Stimulated activated effector memory CD8-positive, alpha-beta T cell treated with anti-CD3 and anti-CD28 coated beads, Interleukin-12 subunit alpha, Interleukin-12 subunit beta, amount 100 ng/mL, for 72 hours (primary cell): ENCODE data around the gene EIF4H.
"Not testable (repeated sequence)": the region's sequence is repeated elsewhere in the genome, so short reads cannot be mapped to it uniquely, and the experiment has no call there.

Source experiments
- ATAC-seq: fragments of 150-1000 bp; cut with Tn5 transposase; 2 replicates; pipeline ENCODE4 v1.10.0; 2021
- DNase-seq, 2 donors: peaks; one replicate each; pipeline ENCODE4 v3.0.0; 2021 to 2022; ENCODE audit warnings: low spot score in 2 of 2
- H3K27ac Mint-ChIP-seq: one replicate; pipeline ENCODE4 v1.8.0; 2022; ENCODE audit warnings: mild to moderate bottlenecking, mixed read lengths
- H3K36me3 Mint-ChIP-seq: one replicate; pipeline ENCODE4 v1.8.0; 2022; ENCODE audit warnings: mild to moderate bottlenecking, mixed read lengths
- H3K4me1 Mint-ChIP-seq: one replicate; pipeline ENCODE4 v1.8.0; 2022; ENCODE audit warnings: mixed read lengths
- H3K4me3 Mint-ChIP-seq: one replicate; pipeline ENCODE4 v1.8.0; 2022; ENCODE audit warnings: mild to moderate bottlenecking, mixed read lengths
- H3K9me3 Mint-ChIP-seq: one replicate; pipeline ENCODE4 v1.8.0; 2022; ENCODE audit warnings: mixed read lengths

EIF4H gene

DNA sequence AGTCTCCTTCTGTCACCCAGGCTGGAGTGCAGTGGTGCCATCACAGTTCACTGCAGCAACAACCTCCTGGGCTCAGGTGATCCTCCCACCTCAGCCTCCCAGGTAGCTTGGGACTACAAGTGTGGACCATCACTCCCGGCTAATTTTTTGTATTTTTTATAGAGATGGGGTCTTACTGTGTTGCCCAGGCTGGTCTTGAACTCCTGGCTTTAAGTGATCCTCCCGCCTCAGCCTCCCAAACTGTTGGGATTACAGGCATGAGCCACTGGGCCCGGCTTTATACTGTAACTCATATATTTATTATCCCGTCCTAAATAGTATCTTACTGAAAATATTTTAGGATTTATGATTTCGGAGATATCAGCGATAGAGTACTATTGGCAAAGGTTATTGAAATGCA lies 10.9 kb downstream of the EIF4H start:
- Mint-ChIP-seq H3K9me3 (no peaks in the 10 kb centered on the region), H3K36me3 (peaks cover 94% of the 10 kb centered on the region), H3K27ac (peak overlapping the region; percentile 8), H3K4me3 (no peak overlapping the region), H3K4me1 (peaks cover 68% of the 10 kb centered on the region)
- DNase-seq (no peak), ATAC-seq (no peak)

DNA sequence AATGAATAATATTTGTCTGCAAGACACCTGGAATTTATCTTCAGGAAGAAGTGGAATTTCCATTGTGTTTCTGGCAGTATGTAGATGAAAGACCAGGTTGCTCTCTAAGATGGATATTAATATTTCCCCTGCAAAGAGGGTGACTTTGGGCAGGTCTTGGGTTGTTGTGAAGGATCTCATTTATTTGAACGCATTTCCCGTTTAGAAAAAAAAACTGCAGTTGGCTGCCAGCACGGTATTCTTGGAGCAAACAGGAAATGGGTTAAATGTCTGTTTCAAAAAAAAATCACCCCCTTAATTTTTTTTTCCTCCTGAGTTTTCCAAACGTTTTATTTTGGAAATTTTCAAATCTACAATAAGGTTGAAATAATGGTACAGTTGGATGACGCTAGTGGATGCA lies 11.5 kb downstream of the EIF4H start:
- ATAC-seq (no peak), DNase-seq (no peak)
- Mint-ChIP-seq H3K4me3 (no peak overlapping the region), H3K9me3 (no peaks in the 10 kb centered on the region), H3K27ac (peak overlapping the region; percentile 54), H3K4me1 (peaks cover 63% of the 10 kb centered on the region), H3K36me3 (peaks cover 94% of the 10 kb centered on the region)

DNA sequence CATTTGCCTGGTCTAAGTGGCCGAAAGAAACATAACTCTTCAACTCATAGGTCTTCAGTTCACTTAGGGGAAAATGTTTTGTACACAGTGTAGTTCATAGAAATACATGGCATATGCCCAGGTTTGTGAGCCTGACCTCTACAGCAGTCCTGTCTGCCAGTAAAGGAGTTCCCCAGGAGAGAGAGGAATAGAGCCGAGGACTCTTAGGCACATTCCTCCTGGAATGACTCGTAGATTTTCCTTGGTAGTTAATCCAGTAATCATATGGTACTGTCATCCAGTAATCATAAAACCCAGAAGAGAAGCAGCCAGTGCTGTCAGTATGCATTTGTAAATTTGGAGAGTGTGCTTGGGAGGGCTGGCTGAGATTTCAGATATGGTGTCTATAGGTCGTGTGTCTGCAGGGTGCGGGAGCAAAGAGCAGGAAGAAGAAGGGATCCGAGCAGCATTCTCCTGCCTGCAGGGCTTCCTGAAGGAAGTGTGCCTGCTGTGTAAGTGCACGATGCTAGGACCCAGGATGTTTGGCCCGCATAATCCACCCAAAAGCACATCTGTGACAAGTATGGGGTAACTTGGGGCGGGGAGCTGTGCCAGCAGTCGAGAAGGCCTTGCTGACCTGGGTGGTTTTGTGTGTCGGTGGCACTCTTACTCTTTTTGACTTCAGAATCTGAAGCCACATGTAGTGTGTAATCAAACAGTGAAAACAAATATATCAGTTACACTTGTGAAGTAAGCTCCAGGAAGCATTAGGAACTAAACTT lies 13.9 kb downstream of the EIF4H start:
- peaks cover 38% of the 10 kb centered on the region for H3K4me1 Mint-ChIP-seq
- H3K27ac Mint-ChIP-seq, result peak overlapping the region; percentile 54
- DNase-seq (no peak), ATAC-seq (no peak)
- peaks cover 95% of the 10 kb centered on the region for H3K36me3 Mint-ChIP-seq
- no peaks in the 10 kb centered on the region for H3K9me3 Mint-ChIP-seq
- no peak overlapping the region for H3K4me3 Mint-ChIP-seq

DNA sequence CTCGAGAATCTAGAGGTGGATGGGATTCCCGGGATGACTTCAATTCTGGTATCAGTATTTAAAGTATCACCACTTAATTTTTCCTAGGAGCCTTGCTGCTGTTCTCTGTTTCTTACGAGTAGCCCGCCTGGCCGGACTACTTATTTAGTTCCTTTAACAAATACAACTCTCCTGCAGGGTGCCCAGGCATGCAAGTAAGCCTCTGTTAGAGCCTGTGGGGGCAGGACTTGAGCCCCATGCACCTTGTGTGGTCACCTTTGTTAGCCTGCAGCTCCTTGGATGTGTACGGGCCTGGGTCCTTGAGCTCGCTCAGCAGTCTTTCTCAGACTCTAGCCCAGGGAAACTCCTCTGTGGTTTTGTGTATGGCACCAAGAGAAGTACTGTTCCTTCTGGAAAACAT lies 16.1 kb downstream of the EIF4H start:
- Mint-ChIP-seq H3K4me1 (peaks cover 22% of the 10 kb centered on the region), H3K4me3 (no peak overlapping the region), H3K27ac (peak overlapping the region; percentile 45), H3K36me3 (peaks cover 100% of the 10 kb centered on the region), H3K9me3 (no peaks in the 10 kb centered on the region)
- DNase-seq, result no peak
- ATAC-seq, result no peak

DNA sequence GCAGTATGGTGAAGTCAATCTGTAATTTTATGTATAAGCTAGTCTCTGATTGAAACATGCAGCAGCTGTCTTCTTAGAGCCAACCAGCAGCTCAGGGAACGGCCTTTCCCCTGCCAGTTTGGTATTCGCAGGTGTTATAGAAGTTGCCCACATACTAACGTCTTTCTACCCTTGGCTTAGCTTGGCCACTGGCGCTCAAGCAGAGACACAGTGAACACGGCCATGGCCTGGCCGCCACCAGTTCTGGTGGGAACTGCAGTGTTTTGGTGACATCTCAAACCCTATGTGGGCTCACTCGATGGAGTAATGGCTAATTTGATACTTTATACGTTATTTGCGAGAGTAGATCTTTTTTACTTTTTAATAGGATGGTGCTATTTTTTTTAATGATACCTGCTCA lies 17.1 kb downstream of the EIF4H start:
- no peak for DNase-seq
- H3K4me3 Mint-ChIP-seq, result no peak overlapping the region
- peaks cover 100% of the 10 kb centered on the region for H3K36me3 Mint-ChIP-seq
- H3K27ac Mint-ChIP-seq, result no peak overlapping the region
- peaks cover 20% of the 10 kb centered on the region for H3K4me1 Mint-ChIP-seq
- ATAC-seq, result no peak
- no peaks in the 10 kb centered on the region for H3K9me3 Mint-ChIP-seq

GRCh38 chr7:74193054-74193453 lies 18.9 kb downstream of the EIF4H start:
- Mint-ChIP-seq H3K4me1 (peaks cover 12% of the 10 kb centered on the region), H3K9me3 (no peaks in the 10 kb centered on the region), H3K27ac (no peak overlapping the region), H3K4me3 (no peak overlapping the region), H3K36me3 (peaks cover 98% of the 10 kb centered on the region)
- DNase-seq, result no peak
- no peak for ATAC-seq

- DNase-seq (no peak), ATAC-seq (no peak)
- Mint-ChIP-seq H3K9me3 (no peaks in the 10 kb centered on the region), H3K4me1 (peaks cover 5% of the 10 kb centered on the region), H3K4me3 (no peak overlapping the region), H3K27ac (peak overlapping the region; percentile 37), H3K36me3 (peaks cover 98% of the 10 kb centered on the region)
Observed at GRCh38 chr7:74193913-74194312, 19.8 kb downstream of the EIF4H start.

DNA sequence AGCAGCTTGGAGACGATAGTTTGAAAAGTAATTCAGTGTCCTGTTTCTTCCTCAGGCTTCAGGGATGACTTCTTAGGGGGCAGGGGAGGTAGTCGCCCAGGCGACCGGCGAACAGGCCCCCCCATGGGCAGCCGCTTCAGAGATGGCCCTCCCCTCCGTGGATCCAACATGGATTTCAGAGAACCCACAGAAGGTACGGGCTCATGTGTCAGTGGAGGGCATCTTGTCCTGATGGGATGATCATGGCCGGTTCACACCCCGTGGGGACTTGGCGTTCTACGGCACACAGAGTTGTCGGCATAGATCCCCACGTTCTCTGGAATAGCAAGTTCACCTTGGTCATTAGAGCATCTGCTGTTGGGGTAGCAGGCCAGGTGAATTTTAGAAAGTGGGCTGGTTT lies 20.5 kb downstream of the EIF4H start:
- ATAC-seq (no peak), DNase-seq (no peak)
- peaks cover 5% of the 10 kb centered on the region for H3K4me1 Mint-ChIP-seq
- H3K36me3 Mint-ChIP-seq, result peaks cover 98% of the 10 kb centered on the region
- H3K4me3 Mint-ChIP-seq, result no peak overlapping the region
- H3K27ac Mint-ChIP-seq, result peak overlapping the region; percentile 37
- no peaks in the 10 kb centered on the region for H3K9me3 Mint-ChIP-seq

DNA sequence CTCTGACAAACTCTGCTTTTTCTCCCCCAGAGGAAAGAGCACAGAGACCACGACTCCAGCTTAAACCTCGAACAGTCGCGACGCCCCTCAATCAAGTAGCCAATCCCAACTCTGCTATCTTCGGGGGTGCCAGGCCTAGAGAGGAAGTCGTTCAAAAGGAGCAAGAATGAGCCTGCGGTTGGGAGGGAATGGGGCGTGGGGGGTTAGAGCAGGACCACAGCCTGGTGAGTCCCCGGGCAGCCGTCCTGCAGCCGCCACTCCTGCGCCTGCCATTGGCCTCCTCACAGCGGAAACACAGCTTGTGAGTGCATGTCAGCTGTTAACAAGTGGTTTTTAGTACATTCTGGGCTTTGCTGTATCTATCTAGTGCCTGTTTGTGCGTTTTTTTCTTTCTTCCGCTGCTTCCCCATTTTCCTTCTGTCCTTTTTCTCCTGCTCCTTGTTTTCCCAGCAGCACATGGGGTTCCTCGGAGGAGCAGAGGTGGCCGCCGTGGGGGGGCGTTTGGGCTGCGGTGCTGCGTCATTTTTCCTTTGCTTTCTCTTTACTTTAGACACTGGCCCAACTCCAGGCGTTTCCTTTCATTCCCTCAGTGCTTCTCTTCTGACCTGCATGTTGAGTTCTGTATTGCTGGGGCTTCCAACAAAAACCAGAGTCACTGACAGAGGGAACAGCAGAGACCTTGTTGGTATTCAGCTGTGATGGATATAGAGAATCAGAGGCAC lies 21.1 kb downstream of the EIF4H start:
- Mint-ChIP-seq H3K27ac (peak overlapping the region; percentile 56), H3K36me3 (peaks cover 96% of the 10 kb centered on the region)
- H3K4me1 Mint-ChIP-seq, DNase-seq, H3K4me3 Mint-ChIP-seq, H3K9me3 Mint-ChIP-seq: not testable (repeated sequence)
- peak; percentile 49 for ATAC-seq

DNA sequence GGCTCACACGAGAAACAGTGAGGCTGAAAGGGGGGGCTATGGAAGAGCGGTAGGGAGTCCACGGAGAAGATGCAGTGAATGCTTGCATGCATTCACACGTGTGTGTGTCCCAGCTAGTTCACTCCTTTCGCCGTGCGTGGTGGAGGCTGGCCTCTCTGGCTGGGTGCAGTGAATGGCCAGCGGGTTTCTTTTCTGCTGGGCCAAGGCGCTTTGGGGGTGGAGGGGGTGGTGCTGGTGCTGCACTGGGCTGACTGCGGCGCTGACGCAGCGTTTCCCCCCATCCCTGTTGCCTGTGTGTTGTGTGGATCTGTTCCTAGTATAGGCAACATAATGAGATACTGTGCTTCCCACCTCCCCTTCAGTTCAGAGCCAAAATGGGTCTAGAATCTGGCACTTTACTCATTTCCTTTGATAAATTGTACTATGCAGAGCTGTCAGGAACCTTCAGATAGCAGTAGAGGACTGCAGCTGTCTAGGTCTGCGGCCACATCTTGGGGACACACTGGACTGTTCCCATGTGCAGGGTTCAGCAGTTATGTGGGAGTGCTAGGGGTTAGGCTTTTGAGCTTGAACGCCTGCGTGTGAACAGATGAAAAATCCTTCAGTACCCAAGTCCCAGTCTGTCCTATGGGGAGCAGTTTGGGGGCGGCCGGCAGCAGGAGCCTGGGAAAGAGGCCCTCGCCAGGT lies 22.0 kb downstream of the EIF4H start:
- not testable (repeated sequence) for H3K4me3 Mint-ChIP-seq, H3K4me1 Mint-ChIP-seq, DNase-seq, ATAC-seq, H3K9me3 Mint-ChIP-seq
- peak overlapping the region; percentile 56 for H3K27ac Mint-ChIP-seq
- H3K36me3 Mint-ChIP-seq, result peaks cover 88% of the 10 kb centered on the region

DNA sequence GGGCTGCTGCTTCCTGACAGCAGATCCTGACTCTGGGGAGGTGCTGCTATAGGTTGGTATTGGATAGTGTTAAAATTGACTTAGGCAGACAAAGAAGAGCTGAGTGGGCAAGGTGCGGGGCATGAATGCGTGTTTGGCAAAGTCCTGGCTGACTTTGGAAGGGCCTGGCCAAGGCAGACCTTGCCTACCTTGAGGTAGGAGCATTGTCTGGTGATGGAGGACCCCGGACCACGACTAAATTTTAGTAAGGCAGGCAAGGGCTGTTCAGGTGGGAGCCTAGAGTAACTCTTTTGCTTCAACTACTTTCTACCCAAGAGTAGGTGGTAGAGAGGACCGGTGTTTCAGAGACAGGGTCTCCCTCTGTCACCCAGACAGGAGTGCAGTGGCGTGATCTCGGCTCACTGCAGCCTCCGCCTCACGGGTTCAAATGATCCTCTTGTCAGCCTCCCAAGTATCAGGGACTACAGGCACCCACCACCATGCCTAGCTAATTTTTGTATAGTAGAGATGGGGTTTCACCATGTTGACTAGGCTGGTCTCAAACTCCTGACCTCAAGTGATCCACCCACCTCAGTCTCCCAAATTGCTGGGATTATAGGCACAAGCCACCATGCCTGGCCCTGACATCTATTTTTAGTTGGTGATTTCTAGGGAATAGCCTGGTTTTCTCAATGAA lies 23.4 kb downstream of the EIF4H start:
- no peaks in the 10 kb centered on the region for H3K9me3 Mint-ChIP-seq
- H3K27ac Mint-ChIP-seq, result peak overlapping the region; percentile 66
- DNase-seq (no peak), ATAC-seq (no peak)
- no peak overlapping the region for H3K4me3 Mint-ChIP-seq
- peaks cover 79% of the 10 kb centered on the region for H3K36me3 Mint-ChIP-seq
- H3K4me1 Mint-ChIP-seq, result peaks cover 5% of the 10 kb centered on the region

DNA sequence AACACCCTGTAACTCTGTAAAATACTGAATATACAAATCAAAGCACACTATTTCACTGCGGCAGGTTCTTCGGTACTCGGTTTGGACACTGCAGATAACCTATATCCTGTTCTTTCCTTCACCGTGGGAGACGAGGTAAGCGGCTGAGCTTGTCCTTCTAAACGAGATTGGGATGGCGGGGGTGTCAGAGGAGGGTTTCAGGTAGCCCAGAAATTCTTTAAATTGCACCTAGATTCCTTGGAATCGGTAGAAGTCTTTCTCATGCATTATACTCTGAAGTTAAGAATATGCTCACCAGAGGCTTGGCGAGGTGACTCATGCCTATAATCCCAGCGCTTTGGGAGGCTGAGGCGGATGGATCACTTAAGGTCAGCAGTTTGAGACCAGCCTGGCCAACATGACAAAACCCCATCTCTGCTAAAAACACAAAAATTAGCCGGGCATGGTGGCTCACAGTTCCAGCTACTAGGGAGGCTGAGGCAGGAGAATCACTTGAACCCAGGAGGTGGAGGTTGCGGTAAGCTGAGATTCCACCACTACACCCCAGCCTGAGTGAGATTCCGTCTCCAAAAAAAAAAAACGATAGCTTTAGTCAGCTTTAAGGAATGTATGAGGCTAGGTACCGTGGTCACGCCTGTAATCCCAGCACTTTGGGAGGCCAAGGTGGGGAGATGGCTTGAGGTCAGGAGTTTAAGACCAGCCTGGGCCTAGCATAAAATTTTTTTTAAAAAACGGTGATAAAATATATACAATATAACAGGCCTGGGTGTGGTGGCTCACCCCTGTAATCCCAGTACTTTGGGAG lies 25.6 kb downstream of the EIF4H start:
- Mint-ChIP-seq H3K4me1 (peaks cover 5% of the 10 kb centered on the region), H3K4me3 (no peak overlapping the region), H3K36me3 (peaks cover 63% of the 10 kb centered on the region), H3K9me3 (no peaks in the 10 kb centered on the region), H3K27ac (no peak overlapping the region)
- no peak for ATAC-seq
- DNase-seq, result no peak

GRCh38 chr7:74202841-74203556 lies 28.8 kb downstream of the EIF4H start:
- no peak overlapping the region for H3K4me3 Mint-ChIP-seq
- H3K36me3 Mint-ChIP-seq, result peaks cover 32% of the 10 kb centered on the region
- peak overlapping the region; percentile 71 for H3K27ac Mint-ChIP-seq
- H3K4me1 Mint-ChIP-seq, result peaks cover 12% of the 10 kb centered on the region
- H3K9me3 Mint-ChIP-seq, result no peaks in the 10 kb centered on the region
- DNase-seq (no peak), ATAC-seq (no peak)

- H3K4me1 Mint-ChIP-seq, result peaks cover 14% of the 10 kb centered on the region
- no peak overlapping the region for H3K4me3 Mint-ChIP-seq
- DNase-seq, result no peak
- no peaks in the 10 kb centered on the region for H3K9me3 Mint-ChIP-seq
- peak overlapping the region; percentile 71 for H3K27ac Mint-ChIP-seq
- no peak for ATAC-seq
- H3K36me3 Mint-ChIP-seq, result peaks cover 22% of the 10 kb centered on the region
Observed at GRCh38 chr7:74203956-74204618, 29.9 kb downstream of the EIF4H start.
